Aorta (tissue), 5 donors: ENCODE data around the gene SLC34A3. TPM values are rescaled to one million over a fixed set of nuclear protein-coding genes. Genes with fewer than 3 reads are reported as not detected.
A peak's percentile ranks its signal among the peaks of the same experiment; 100 is the strongest.

Experiments
- ATAC-seq: fragments of 200-7000 bp; cut with Tn5 transposase; one replicate; pipeline ENCODE4 v1.9.1; 2022; ENCODE audit warnings: moderate library complexity; ENCODE audit not compliant: low FRiP score
- DNase-seq, 2 donors: peaks; one replicate each; pipeline ENCODE4 v3.0.0-alpha.2; 2020
- H3K27ac ChIP-seq, 2 donors: one replicate each; pipeline ENCODE4 v1.5.1; 2013; ENCODE audit warnings: low read length in 2 of 2, mild to moderate bottlenecking in 2 of 2, moderate library complexity in 2 of 2, control low read depth in 1 of 2, inconsistent platforms in 1 of 2, low read depth in 1 of 2
- H3K27me3 ChIP-seq, 2 donors: one replicate each; pipeline ENCODE4 v1.6.1; 2013; ENCODE audit warnings: control low read depth in 1 of 2, low read length in 1 of 2, mild to moderate bottlenecking in 1 of 2, moderate library complexity in 1 of 2; ENCODE audit not compliant: insufficient read depth in 2 of 2, control insufficient read depth in 1 of 2
- H3K36me3 ChIP-seq, 2 donors: one replicate each; pipeline ENCODE4 v1.6.1; 2013; ENCODE audit warnings: control low read depth in 1 of 2, low read length in 1 of 2, mild to moderate bottlenecking in 1 of 2; ENCODE audit not compliant: insufficient read depth in 2 of 2, control insufficient read depth in 1 of 2
- H3K4me1 ChIP-seq, 2 donors: one replicate each; pipeline ENCODE4 v1.6.1; 2013; ENCODE audit warnings: low read length in 2 of 2, control low read depth in 1 of 2, mild to moderate bottlenecking in 1 of 2, moderate library complexity in 1 of 2; ENCODE audit not compliant: insufficient read depth in 2 of 2, control insufficient read depth in 1 of 2
- H3K4me3 ChIP-seq, 2 donors: one replicate each; pipeline ENCODE4 v1.5.1; 2013; ENCODE audit warnings: low read length in 2 of 2, control low read depth in 1 of 2, mild to moderate bottlenecking in 1 of 2
- H3K9me3 ChIP-seq: one replicate; pipeline ENCODE4 v1.6.1; 2013; ENCODE audit warnings: mild to moderate bottlenecking, low read length; ENCODE audit not compliant: control insufficient read depth
- WGBS, 2 donors: extraction: QIAGEN DNeasy Blood & Tissue Kit; methylation state at CpG; one replicate each; pipeline ENCODE4 v1.1.7; 2013; 5-methylcytosine and 5-hydroxymethylcytosine counted together
- intact Hi-C, 2 donors: fragments of 100-400 bp; cut with DNase I; formaldehyde crosslinking; loops; one replicate each; pipeline versions ENCODE4 v1.14.2 to v1.15.0; 2022
- polyA plus RNA-seq, 2 donors: library from polyadenylated mRNA; stranded (reverse); fragments of 200-250 nt; gene quantifications; one replicate each; pipeline ENCODE4 v1.2.3, GENCODE V29; 2013
- total RNA-seq, 2 donors: library from RNA; stranded (reverse); fragmentation: NEBNext Ultra II Directional; extraction: Animal tissue kit (Norgen Biotek cat#: 25700); gene quantifications; one replicate each; pipeline ENCODE4 v1.2.1, GENCODE V29; 2021
- donor health status: healthy with polysubstance abuse.
- donor health status: Bipolar disorder and iron deficiency.
- donor health status: DM: no; HTN: no; CAD: no.
- donor health status: DM: no; HTN: no; CAD: no.
- donor health status: DM: yes; HTN: yes; CAD: no.

Gene SLC34A3
- total and polyA plus RNA-seq, 4 donors = not detected

DNA sequence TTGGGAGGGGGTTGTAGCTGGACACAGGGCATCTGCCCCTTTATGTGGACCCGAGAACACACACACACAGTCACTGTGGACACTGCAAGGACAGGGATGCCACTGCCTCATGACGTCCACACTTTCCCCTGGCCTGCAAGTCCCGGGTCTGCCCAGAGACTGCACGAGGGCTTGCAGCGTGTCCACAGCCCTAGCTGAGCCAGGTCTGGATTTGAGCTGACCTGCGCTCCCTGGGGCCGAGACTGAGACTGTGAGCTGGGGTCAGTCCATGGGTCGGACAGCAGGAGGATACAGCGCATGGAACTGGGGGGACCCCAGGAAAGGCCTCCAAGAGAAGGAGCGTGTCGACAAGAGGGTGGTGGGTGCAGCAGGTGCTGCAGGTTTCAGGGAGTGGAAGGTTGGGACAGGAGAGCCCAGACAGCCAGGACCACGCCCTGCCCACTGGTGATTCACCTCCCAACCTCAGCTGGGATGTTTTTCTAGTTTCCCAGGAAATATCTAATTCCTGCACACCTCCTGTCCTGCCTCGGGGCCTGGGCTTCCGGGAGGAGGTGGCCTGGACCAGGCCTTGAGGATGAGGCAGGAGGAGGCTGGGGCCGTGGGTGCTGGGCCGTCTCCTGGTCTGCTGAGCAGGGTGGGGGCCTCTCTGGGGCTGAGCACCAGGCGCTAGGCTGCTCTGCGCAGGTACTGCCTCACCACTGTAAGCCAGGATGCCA lies 4.2 kb upstream of the SLC34A3 start:
- no peaks in the 10 kb centered on the region for H3K27me3 ChIP-seq
- 73 to 74% methylated on average over 18 of the region's 18 CpGs for WGBS, 2 donors
- no peak for DNase-seq
- no peak overlapping the region for H3K27ac ChIP-seq
- H3K4me3 ChIP-seq = no peak overlapping the region
- intact Hi-C loops = loop anchor here in 1 of 2 donors (5.0 kb wide), 1 partner anchor 104 kb away; no protein-coding TSS in a partner anchor
- no peaks in the 10 kb centered on the region for H3K36me3 ChIP-seq
- ATAC-seq = no peak
- no peaks in the 10 kb centered on the region for H3K4me1 ChIP-seq
- H3K9me3 ChIP-seq = no peaks in the 10 kb centered on the region

DNA sequence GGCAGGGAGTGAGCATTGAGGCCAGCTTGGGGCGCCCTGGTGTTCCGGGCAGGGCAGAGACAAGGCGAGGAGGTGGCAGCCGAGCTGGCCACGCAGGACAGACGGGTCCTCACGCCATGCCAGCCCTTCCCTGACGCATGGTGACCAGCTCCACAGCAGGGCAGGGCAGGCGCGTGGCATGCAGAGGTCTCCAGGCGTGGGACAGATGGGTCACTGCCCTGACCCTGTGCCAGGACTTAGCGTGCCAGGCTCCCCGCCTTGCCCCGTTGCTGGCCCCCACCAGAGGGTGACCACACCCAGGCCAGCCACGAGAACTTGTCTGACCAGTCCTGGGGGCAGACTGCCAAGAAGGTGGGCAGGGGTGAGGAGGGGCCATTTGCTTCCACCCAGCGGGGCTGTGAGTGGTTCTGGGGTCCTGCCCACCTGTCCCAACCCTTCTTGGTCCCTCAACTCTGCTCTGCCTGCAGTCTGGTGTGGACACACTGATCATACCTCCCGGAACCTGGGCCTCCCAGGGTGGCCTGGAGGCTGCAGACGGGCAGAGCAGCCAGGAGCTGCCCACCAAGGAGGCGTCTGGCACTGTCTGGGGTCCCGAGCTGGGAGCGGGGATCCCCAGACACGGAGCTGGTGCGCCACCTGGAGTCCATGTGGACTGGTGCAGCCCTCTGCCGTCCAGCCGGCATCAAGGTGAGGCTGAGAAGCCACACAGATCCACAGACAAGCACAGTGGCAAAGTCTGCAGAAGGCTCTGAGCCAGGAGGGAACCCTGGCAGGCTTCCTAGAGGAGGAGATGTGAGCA lies 3.4 kb upstream of the SLC34A3 start, which contains the start of gene RNF224:
TSS of gene RNF224 (plus strand) at position 449 of the 799 bp plus-strand sequence. CDS start 834 bp downstream, outside the sequence.
- H3K27me3 ChIP-seq = no peaks in the 10 kb centered on the region
- H3K27ac ChIP-seq = no peak within 1 kb of the TSS
- no peak within 1 kb of the TSS for H3K4me3 ChIP-seq
- H3K9me3 ChIP-seq = no peaks in the 10 kb centered on the region
- peak; percentile 80 to 91 for DNase-seq
- no peak for ATAC-seq
- H3K4me1 ChIP-seq = no peaks in the 10 kb centered on the region
- WGBS, 2 donors = 28 to 31% methylated on average over 25 of the region's 25 CpGs
- no peaks in the 10 kb centered on the region for H3K36me3 ChIP-seq
- intact Hi-C loops = loop anchor here in 1 of 2 donors (5.0 kb wide), 1 partner anchor 105 kb away; no protein-coding TSS in a partner anchor

DNA sequence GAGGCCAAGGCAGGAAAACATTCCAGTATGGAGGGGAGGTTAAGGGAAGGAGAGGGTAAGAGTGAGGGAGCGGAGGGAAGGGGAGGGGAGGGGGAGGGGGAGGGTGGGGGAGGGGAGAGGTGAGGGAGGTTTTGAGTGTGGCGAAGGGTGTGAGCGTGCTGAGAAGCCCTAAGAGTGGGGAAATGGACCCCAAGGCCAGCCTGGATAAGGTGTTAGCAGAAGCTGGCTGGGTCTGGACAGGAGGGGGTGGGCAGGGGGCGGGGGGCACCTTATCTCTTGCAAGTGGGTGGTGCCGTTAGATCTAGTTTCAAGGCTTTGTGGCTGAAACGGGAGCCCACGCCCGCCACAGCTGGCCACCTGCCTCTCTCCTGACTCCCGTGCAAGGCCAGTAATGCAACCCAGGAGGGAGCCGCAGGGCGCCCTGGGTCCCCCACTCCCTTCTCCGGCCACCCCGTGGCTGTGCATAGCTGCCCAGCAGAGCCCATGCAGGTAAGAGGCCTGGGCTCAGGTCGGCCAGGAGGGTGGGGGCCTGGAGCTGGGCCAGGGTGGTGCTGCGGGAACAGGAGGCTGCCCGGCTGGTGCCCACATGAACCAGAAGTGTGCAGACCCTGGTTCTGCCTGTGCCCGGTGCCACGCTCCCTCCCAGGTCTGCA lies 2.7 kb upstream of the SLC34A3 start:
- H3K36me3 ChIP-seq = no peaks in the 10 kb centered on the region
- DNase-seq (no peak), ATAC-seq (no peak)
- intact Hi-C loops = loop anchor here (2.0 to 5.0 kb wide), 2 partner anchors 105 to 106 kb away; no protein-coding TSS in a partner anchor
- H3K4me1 ChIP-seq = no peaks in the 10 kb centered on the region
- WGBS, 2 donors = 42 to 51% methylated on average over 11 to 18 of the region's 18 CpGs
- no peak overlapping the region for H3K4me3 ChIP-seq
- no peaks in the 10 kb centered on the region for H3K9me3 ChIP-seq
- no peaks in the 10 kb centered on the region for H3K27me3 ChIP-seq
- H3K27ac ChIP-seq = no peak overlapping the region

DNA sequence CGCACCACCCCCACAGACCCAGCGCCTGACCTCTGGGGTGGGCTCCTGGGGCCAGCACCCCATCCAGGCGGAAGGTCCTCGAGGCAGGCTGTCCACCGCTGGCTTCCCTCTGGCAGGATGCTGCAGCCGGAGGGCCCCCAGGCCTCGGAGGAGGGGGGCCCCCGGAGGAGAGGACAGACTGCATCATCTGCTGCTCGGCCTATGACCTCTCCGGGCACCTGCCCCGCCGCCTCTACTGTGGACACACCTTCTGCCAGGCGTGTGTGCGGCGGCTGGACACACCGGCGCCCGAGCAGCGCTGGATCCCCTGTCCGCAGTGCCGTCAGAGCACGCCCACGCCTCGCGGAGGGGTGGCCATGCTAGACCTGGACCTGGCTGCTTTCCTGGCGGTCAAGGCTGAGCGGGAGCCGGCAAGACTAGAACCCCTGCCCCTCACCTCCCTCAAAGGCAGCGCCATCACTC lies 2.2 kb upstream of the SLC34A3 start:
- no peak for DNase-seq
- H3K27ac ChIP-seq = no peak overlapping the region
- H3K36me3 ChIP-seq = no peaks in the 10 kb centered on the region
- no peaks in the 10 kb centered on the region for H3K9me3 ChIP-seq
- intact Hi-C loops = loop anchor here (2.0 to 5.0 kb wide), 2 partner anchors 106 kb away; no protein-coding TSS in a partner anchor
- H3K4me3 ChIP-seq = no peak overlapping the region
- no peaks in the 10 kb centered on the region for H3K27me3 ChIP-seq
- 78 to 80% methylated on average over 24 to 29 of the region's 29 CpGs for WGBS, 2 donors
- no peaks in the 10 kb centered on the region for H3K4me1 ChIP-seq
- no peak for ATAC-seq

DNA sequence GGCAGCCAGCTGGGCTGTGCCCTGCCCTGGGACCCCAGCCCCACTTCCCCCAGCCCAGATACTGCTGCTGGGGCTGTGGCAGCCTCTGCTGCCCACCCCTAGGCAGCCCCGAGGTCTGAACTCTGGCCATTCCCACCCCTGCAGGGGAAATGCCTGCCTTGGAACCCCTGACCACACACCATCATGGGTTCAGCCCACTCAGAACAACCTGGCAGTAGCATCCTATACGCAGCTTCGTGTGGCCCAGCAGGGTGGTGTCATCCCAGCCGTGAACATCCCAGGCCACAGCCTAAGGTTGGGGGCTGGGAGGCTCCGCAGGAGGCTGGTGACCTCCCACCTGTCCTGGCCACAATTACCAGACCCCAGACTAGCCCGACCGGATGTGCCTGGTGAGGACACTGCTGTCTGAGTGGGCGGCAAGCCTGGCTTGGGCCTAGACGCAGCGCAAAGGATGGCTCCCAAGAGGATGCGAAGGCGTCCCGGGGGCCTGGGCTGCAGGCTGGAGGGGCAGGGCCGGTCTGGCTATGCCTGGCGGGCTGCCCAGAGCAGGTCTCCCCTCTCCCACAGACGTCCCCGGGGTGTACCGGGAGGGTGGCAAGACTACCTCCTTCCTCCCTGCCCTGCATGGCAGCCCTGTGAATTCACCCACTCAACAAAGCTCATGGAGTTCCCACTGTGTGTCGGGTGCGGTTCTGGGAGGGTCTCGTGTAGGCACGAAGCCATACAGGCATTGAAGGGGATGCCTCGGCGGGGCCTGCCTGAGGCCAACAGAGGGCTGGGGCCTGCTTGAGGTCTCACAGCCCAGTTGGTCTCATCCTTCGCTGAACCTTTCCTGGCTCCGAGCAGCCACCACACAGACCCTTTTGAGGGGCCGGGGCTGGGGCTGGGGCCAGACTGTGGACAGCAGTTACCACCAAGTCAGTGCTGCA lies 1.5 kb upstream of the SLC34A3 start:
- H3K27ac ChIP-seq = no peak overlapping the region
- intact Hi-C loops = loop anchor here (2.0 to 5.0 kb wide), 2 partner anchors 106 to 107 kb away; no protein-coding TSS in a partner anchor
- no peaks in the 10 kb centered on the region for H3K9me3 ChIP-seq
- no peaks in the 10 kb centered on the region for H3K4me1 ChIP-seq
- H3K36me3 ChIP-seq = no peaks in the 10 kb centered on the region
- no peak overlapping the region for H3K4me3 ChIP-seq
- WGBS, 2 donors = 33 to 42% methylated on average over 27 of the region's 27 CpGs
- DNase-seq = no peak
- H3K27me3 ChIP-seq = no peaks in the 10 kb centered on the region
- no peak for ATAC-seq

DNA sequence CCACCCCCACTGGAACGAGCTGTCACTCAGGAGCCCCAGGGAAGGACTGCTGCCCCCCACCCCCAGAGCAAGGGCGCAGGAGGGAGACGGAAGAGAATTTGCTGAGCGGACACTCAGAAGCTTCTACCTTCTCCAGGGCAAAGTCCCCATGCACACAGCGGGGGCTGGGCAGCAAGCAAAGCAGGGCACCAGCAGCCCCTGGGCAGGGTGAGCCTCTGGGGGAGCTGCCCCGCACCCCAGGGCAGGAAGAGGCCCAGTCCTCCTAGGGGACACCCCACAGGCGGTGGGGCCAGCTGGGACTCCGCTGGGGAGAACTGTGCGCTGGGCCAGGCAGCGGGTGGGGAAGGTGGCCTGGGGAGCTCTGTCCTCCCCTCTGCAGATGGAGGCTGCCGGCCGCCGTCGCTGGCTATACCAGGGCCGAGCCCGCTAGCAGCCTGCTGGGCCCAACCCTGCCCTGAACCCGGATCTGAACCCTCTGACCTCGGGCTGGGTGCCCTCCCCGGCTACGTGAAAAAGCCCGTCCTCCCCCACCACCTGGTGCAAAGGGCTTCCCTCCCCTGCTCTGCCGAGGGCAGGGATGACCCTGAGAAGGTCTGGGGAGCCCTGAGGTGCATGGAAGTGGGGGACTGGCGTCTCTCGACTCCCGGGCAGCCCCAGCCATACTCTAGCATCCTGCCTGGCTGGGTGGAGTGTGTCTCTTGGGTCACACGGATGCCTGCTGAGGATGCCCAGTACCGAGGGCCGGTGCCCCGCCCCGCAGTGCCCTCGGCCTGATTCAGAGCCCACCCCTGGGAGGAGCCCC lies 597 bp upstream of the SLC34A3 start:
- intact Hi-C loops = loop anchor here (2.0 to 5.0 kb wide), 2 partner anchors 107 to 108 kb away; no protein-coding TSS in a partner anchor
- H3K27me3 ChIP-seq = no peaks in the 10 kb centered on the region

DNA sequence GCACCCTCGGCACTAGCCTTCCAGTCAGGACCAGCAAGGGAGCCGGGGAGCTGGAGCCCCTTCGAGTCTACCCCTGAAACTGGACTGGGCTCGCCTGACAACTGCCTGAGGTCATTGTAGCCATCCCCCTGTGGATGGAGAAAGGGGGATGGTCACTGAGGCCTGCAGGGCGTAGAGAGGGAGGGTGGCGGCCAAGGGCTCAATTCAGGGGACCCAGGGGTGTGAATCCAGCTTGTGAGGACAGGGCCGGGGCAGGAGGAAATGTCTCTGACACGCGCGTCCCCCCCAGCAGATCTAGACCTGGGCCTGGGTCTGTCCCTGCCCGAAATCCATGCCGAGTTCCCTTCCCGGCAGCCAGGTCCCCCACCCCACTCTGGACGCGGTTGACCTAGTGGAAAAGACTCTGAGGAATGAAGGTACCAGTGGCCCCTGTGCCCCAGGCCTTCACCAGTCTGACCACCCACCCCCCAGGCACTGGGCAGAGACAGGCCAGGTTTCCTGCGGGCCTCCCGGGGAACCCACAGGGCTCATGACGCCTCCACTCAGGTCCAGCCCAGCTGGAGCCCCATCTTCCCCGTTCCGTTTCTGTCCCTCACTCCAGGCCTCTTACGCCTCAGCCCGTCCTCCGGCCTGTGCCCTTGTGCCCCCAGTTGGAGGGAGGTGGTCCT lies 805 bp downstream of the SLC34A3 start:
- WGBS, 2 donors = 82 to 90% methylated on average over 19 to 23 of the region's 23 CpGs
- Histone ChIP-seq H3K4me3 (no peak overlapping the region), H3K27ac (no peak overlapping the region), H3K27me3 (no peaks in the 10 kb centered on the region), H3K9me3 (no peaks in the 10 kb centered on the region), H3K4me1 (no peaks in the 10 kb centered on the region), H3K36me3 (no peaks in the 10 kb centered on the region)
- DNase-seq = no peak
- no peak for ATAC-seq
- intact Hi-C loops = no loop called here

More for the DNA sequence above, 597 bp upstream of the SLC34A3 start:
- WGBS, 2 donors = 60 to 61% methylated on average over 28 to 31 of the region's 31 CpGs
- Histone ChIP-seq H3K4me3 (no peak overlapping the region), H3K9me3 (no peaks in the 10 kb centered on the region), H3K4me1 (no peaks in the 10 kb centered on the region), H3K36me3 (no peaks in the 10 kb centered on the region), H3K27ac (no peak overlapping the region)
- DNase-seq (no peak), ATAC-seq (no peak)
